Hepatocyte (in vitro differentiated cells): ENCODE measurements around the gene CHD6. TPM values are rescaled to one million over a fixed set of nuclear protein-coding genes. Genes with fewer than 3 reads are reported as not detected.

Experiments used
- DNase-seq: peaks from one replicate; pipeline ENCODE4 v3.0.0-alpha.2; 2016; ENCODE audit warnings: low spot score
- H2AFZ ChIP-seq: fragments of 200-600 bp; sonication (generic); 2 replicates; pipeline ENCODE4 v1.6.0; 2016; ENCODE audit warnings: antibody characterized with exemption, mild to moderate bottlenecking
- H3K27ac ChIP-seq: fragments of 200-600 bp; sonication (generic); 2 replicates; pipeline ENCODE4 v1.5.1; 2016; ENCODE audit warnings: mild to moderate bottlenecking
- H3K27me3 ChIP-seq: fragments of 200-600 bp; sonication (generic); 2 replicates; pipeline ENCODE4 v1.6.1; 2016
- H3K36me3 ChIP-seq: fragments of 200-600 bp; sonication (generic); replicated peaks from 2 replicates; pipeline ENCODE4 v1.5.1; 2016; ENCODE audit warnings: low read depth; ENCODE audit not compliant: insufficient read depth
- H3K4me1 ChIP-seq: fragments of 200-600 bp; sonication (generic); 2 replicates; pipeline ENCODE4 v1.5.1; 2016; ENCODE audit warnings: mild to moderate bottlenecking, moderate library complexity; ENCODE audit not compliant: insufficient read depth
- H3K4me2 ChIP-seq: fragments of 200-600 bp; sonication (generic); 2 replicates; pipeline ENCODE4 v1.6.0; 2016
- H3K4me3 ChIP-seq: fragments of 200-600 bp; sonication (generic); 2 replicates; pipeline ENCODE4 v1.5.1; 2016; ENCODE audit warnings: mild to moderate bottlenecking
- H3K79me2 ChIP-seq: fragments of 200-600 bp; sonication (generic); 2 replicates; pipeline ENCODE4 v1.6.0; 2017; ENCODE audit warnings: mild to moderate bottlenecking
- H3K9me2 ChIP-seq: fragments of 200-600 bp; sonication (generic); replicated peaks from 2 replicates; pipeline ENCODE4 v1.6.0; 2017; ENCODE audit warnings: mild to moderate bottlenecking; ENCODE audit not compliant: insufficient read depth
- H3K9me3 ChIP-seq: fragments of 200-600 bp; sonication (generic); 2 replicates; pipeline ENCODE4 v1.5.1; 2016; ENCODE audit warnings: low read depth, mild to moderate bottlenecking
- H4K20me1 ChIP-seq: fragments of 200-600 bp; sonication (generic); 2 replicates; pipeline ENCODE4 v1.6.0; 2016; ENCODE audit warnings: mild to moderate bottlenecking; ENCODE audit not compliant: insufficient read depth, poor library complexity, severe bottlenecking
- CTCF ChIP-seq: fragments of 200-600 bp; sonication (generic); IDR thresholded peaks from 2 replicates; pipeline ENCODE4 v1.5.1; 2016; ENCODE audit warnings: antibody characterized with exemption, mild to moderate bottlenecking; ENCODE audit not compliant: poor library complexity
- EZH2 ChIP-seq: fragments of 200-600 bp; sonication (generic); IDR thresholded peaks from 2 replicates; pipeline ENCODE4 v1.6.1; 2016; ENCODE audit warnings: antibody characterized with exemption, mild to moderate bottlenecking, borderline replicate concordance
- EZH2phosphoT487 ChIP-seq: fragments of 200-600 bp; sonication (generic); IDR thresholded peaks from one replicate; pipeline ENCODE4 v1.6.1; 2018; ENCODE audit warnings: antibody characterized with exemption, mild to moderate bottlenecking, low read depth, moderate library complexity; ENCODE audit not compliant: unreplicated experiment, severe bottlenecking
- WGBS: methylation state at CpG from one replicate; pipeline ENCODE4 v1.1.6; 2016; ENCODE audit warnings: low lambda C conversion rate; ENCODE audit errors: missing lambda C conversion rate; 5-methylcytosine and 5-hydroxymethylcytosine counted together
- polyA plus RNA-seq: library from polyadenylated mRNA; unstranded; fragments of >200 nt; fragmentation: Nextera tagmentation; extraction: Ambion mirVana; gene quantifications from 2 replicates; pipeline ENCODE4 v1.2.1, GENCODE V29; 2016
- total RNA-seq: library from RNA; depleted of rRNA; stranded (reverse); fragments of >200 nt; gene quantifications from 2 replicates; pipeline ENCODE4 v1.2.3, GENCODE V29; 2014

The CHD6 gene
- total RNA-seq (31.0 and 36.7 TPM in 2 replicates), polyA plus RNA-seq (56.0 and 98.3 TPM in 2 replicates)

GRCh38 chr20:41617902-41618806 is at the start of gene CHD6:
CHD6 (minus strand) TSS chr20:41618377; CDS start chr20:41551337, 67,040 bp downstream.
- 0% methylated on average over 22 of the region's 102 CpGs for WGBS

GRCh38 chr20:41664584-41664983 is 46.4 kb upstream of the CHD6 start:
- no peak overlapping the region for H3K4me3 ChIP-seq
- whole genome bisulfite sequencing: 57% methylated on average over 5 of the region's 5 CpGs

More at GRCh38 chr20:41617902-41618806, at the start of gene CHD6:
- H4K20me1 ChIP-seq: peaks cover 44% of the 10 kb centered on the region
- TF ChIP-seq CTCF: no peak
- no peaks in the 10 kb centered on the region for H3K27me3 ChIP-seq
- H3K9me2 ChIP-seq: no peaks in the 10 kb centered on the region
- DNase-seq: peak; percentile 98
- peak within 1 kb of the TSS; percentile 91 for H3K4me2 ChIP-seq
- no peaks in the 10 kb centered on the region for H3K9me3 ChIP-seq
- H3K36me3 ChIP-seq: no peaks in the 10 kb centered on the region
- peaks cover 45% of the 10 kb centered on the region for H3K79me2 ChIP-seq
- peaks cover 30% of the 10 kb centered on the region for H3K4me1 ChIP-seq
- peak within 1 kb of the TSS; percentile 72 for H2AFZ ChIP-seq
- peak within 1 kb of the TSS; percentile 93 for H3K27ac ChIP-seq
- peak within 1 kb of the TSS; percentile 93 for H3K4me3 ChIP-seq

GRCh38 chr20:41657655-41658054 is 39.5 kb upstream of the CHD6 start:
- no peak for TF ChIP-seq EZH2phosphoT487
- TF ChIP-seq EZH2: no peak
- TF ChIP-seq CTCF: no peak
- Histone ChIP-seq H2AFZ (no peak overlapping the region), H3K4me3 (no peak overlapping the region), H3K79me2 (no peaks in the 10 kb centered on the region), H3K27me3 (no peaks in the 10 kb centered on the region), H3K27ac (no peak overlapping the region), H3K36me3 (no peaks in the 10 kb centered on the region), H3K9me2 (no peaks in the 10 kb centered on the region), H3K4me1 (no peaks in the 10 kb centered on the region), H3K4me2 (no peak overlapping the region), H3K9me3 (no peaks in the 10 kb centered on the region), H4K20me1 (no peaks in the 10 kb centered on the region)
- no peak for DNase-seq
- 83% methylated on average over 7 of the region's 7 CpGs for WGBS

More at GRCh38 chr20:41664584-41664983, 46.4 kb upstream of the CHD6 start:
- Histone ChIP-seq H3K4me1 (no peaks in the 10 kb centered on the region), H3K9me2 (no peaks in the 10 kb centered on the region), H3K27ac (no peak overlapping the region), H2AFZ (peak overlapping the region; percentile 47), H3K36me3 (no peaks in the 10 kb centered on the region), H3K4me2 (no peak overlapping the region), H3K27me3 (no peaks in the 10 kb centered on the region), H3K79me2 (no peaks in the 10 kb centered on the region), H3K9me3 (no peaks in the 10 kb centered on the region), H4K20me1 (no peaks in the 10 kb centered on the region)
- TF ChIP-seq EZH2 (no peak), CTCF (no peak), EZH2phosphoT487 (no peak)
- no peak for DNase-seq
